Ishikawa (cell line): ENCODE measurements around the gene CCDC186.

Experiments
- CEBPB ChIP-seq: IDR thresholded peaks from 2 replicates; pipeline ENCODE4 v1.6.1; 2012
- CREB1 ChIP-seq: IDR thresholded peaks from 2 replicates; pipeline ENCODE4 v1.6.1; 2012; ENCODE audit warnings: low read depth
- EGR1 ChIP-seq: IDR thresholded peaks from 2 replicates; pipeline ENCODE4 v1.6.1; 2012
- EP300 ChIP-seq: IDR thresholded peaks from 2 replicates; pipeline ENCODE4 v1.6.1; 2012; ENCODE audit warnings: borderline replicate concordance
- FOXM1 ChIP-seq: IDR thresholded peaks from 2 replicates; pipeline ENCODE4 v1.6.1; 2012; ENCODE audit warnings: low read depth, borderline replicate concordance
- NFIC ChIP-seq: IDR thresholded peaks from 2 replicates; pipeline ENCODE4 v1.6.1; 2012
- RAD21 ChIP-seq: IDR thresholded peaks from 2 replicates; pipeline ENCODE4 v1.6.1; 2012; ENCODE audit warnings: low read depth
- TAF1 ChIP-seq: IDR thresholded peaks from 2 replicates; pipeline ENCODE4 v1.6.1; 2012; ENCODE audit warnings: low read depth, mild to moderate bottlenecking
- TCF12 ChIP-seq: IDR thresholded peaks from 2 replicates; pipeline ENCODE4 v1.6.1; 2012; ENCODE audit warnings: low read depth
- TEAD4 ChIP-seq: IDR thresholded peaks from 2 replicates; pipeline ENCODE4 v1.6.1; 2012
- YY1 ChIP-seq: IDR thresholded peaks from 2 replicates; pipeline ENCODE4 v1.6.1; 2012; ENCODE audit warnings: low read depth
- ZBTB7A ChIP-seq: IDR thresholded peaks from 2 replicates; pipeline ENCODE4 v1.6.1; 2012; ENCODE audit warnings: low read depth
- TF ChIP-seq, protein P1 (sequence below): IDR thresholded peaks from 2 replicates; pipeline ENCODE4 v1.6.1; 2012
- TF ChIP-seq, protein P2 (sequence below): IDR thresholded peaks from 2 replicates; pipeline ENCODE4 v1.6.1; 2012; ENCODE audit warnings: low read depth, mild to moderate bottlenecking
- TF ChIP-seq, protein P3 (sequence below): IDR thresholded peaks from 2 replicates; pipeline ENCODE4 v1.6.1; 2012

The CCDC186 gene

DNA sequence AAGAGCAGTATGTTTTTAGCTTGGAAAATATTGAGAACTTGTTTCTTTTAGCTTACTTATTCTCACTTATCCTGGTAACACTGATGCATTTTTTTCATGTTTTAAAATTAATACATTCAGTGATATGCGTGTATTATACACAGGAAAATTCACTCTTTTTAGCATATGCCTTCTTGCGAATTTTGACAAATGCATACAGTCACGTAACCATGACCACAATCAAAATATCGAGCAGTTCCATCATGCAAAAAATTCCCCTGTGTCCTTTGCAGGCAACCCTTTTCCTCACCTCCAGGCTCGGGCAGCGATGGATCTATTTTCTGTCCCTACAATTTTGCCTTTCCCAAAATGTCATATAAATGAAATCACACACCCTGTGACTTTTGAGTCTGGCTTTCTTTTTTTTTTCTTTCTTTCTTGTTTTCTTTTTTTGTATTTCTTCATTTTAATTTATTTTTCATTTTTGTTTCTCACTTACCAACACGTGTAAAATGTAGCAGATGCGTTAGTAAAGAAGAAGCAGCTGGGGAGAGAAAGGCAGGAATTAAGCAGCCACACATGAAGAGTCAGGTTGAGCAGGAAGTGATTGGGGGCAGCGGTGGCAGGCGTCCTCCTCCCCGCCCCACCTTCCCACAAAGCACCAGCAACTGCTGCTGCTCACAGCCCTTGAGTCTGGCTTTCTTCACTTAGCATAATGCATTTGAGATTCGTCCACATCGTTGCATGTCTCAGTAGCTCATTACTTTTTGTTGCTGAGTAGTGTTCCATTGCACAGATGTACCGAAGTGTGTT, 100.4 kb downstream of the CCDC186 start:
- TF ChIP-seq TAF1 (no peak), CREB1 (no peak), RAD21 (no peak), YY1 (no peak), NFIC (no peak)
- TF ChIP-seq, protein P1, sequence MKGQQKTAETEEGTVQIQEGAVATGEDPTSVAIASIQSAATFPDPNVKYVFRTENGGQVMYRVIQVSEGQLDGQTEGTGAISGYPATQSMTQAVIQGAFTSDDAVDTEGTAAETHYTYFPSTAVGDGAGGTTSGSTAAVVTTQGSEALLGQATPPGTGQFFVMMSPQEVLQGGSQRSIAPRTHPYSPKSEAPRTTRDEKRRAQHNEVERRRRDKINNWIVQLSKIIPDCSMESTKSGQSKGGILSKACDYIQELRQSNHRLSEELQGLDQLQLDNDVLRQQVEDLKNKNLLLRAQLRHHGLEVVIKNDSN: no peak
- TF ChIP-seq, protein P2, sequence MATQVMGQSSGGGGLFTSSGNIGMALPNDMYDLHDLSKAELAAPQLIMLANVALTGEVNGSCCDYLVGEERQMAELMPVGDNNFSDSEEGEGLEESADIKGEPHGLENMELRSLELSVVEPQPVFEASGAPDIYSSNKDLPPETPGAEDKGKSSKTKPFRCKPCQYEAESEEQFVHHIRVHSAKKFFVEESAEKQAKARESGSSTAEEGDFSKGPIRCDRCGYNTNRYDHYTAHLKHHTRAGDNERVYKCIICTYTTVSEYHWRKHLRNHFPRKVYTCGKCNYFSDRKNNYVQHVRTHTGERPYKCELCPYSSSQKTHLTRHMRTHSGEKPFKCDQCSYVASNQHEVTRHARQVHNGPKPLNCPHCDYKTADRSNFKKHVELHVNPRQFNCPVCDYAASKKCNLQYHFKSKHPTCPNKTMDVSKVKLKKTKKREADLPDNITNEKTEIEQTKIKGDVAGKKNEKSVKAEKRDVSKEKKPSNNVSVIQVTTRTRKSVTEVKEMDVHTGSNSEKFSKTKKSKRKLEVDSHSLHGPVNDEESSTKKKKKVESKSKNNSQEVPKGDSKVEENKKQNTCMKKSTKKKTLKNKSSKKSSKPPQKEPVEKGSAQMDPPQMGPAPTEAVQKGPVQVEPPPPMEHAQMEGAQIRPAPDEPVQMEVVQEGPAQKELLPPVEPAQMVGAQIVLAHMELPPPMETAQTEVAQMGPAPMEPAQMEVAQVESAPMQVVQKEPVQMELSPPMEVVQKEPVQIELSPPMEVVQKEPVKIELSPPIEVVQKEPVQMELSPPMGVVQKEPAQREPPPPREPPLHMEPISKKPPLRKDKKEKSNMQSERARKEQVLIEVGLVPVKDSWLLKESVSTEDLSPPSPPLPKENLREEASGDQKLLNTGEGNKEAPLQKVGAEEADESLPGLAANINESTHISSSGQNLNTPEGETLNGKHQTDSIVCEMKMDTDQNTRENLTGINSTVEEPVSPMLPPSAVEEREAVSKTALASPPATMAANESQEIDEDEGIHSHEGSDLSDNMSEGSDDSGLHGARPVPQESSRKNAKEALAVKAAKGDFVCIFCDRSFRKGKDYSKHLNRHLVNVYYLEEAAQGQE: no peak

DNA sequence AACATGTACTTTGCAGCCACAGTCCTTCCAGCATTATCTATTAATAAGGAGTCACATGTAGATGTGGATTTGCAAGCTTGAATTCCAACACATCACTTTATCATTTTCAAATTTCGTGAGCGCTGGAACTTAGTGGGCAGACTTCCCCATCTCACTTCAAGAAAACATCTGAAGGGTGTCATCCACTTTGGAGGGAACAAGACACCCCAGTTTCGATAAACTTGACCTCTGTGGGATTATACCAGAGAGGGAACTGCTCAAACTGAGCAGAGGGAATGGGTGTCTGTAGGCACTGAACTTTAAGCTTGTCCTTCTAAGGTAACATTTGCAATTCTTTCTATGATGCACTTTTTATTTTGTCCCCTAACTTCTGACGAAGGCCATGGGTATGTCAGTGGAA, 102.8 kb downstream of the CCDC186 start:
- TF ChIP-seq NFIC (no peak), EP300 (no peak), TEAD4 (no peak), FOXM1 (no peak), CEBPB (no peak), ZBTB7A (no peak), CREB1 (no peak), EGR1 (no peak), TCF12 (no peak), YY1 (no peak), TAF1 (no peak), RAD21 (no peak)
- TF ChIP-seq, protein P3, sequence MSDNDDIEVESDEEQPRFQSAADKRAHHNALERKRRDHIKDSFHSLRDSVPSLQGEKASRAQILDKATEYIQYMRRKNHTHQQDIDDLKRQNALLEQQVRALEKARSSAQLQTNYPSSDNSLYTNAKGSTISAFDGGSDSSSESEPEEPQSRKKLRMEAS: no peak
- TF ChIP-seq, protein P2: no peak
- TF ChIP-seq, protein P1: no peak
